Testis (tissue), 2 donors: ENCODE results near the gene HPN.

Experiments used
- CTCF ChIP-seq, 3 experiments: fragments of 450-650 bp in 2 of 3; fragments of 200-600 bp in 1 of 3; sonication (generic) in 1 of 3; IDR thresholded peaks; one replicate each; pipeline ENCODE4 v1.5.1; 2016 to 2019; ENCODE audit warnings: antibody characterized with exemption in 3 of 3, mild to moderate bottlenecking in 2 of 3, moderate library complexity in 1 of 3
- POLR2A ChIP-seq: fragments of 450-650 bp; IDR thresholded peaks from one replicate; pipeline ENCODE4 v1.6.1; 2017; ENCODE audit warnings: antibody characterized with exemption, mild to moderate bottlenecking, moderate library complexity

- TF ChIP-seq CTCF (IDR thresholded peaks at IDR 0.05) (no peak), POLR2A (no peak)
Observed at GRCh38 chr19:35074426-35075201, 33.1 kb downstream of the HPN start.
